Lung (tissue), 12 donors: ENCODE results near the gene FBLN1. TPM values are rescaled to one million over a fixed set of nuclear protein-coding genes. Genes with fewer than 3 reads are reported as not detected.
"Not testable (repeated sequence)": the region's sequence is repeated elsewhere in the genome, so short reads cannot be mapped to it uniquely, and the experiment has no call there.

Experiments used
- ATAC-seq: fragments of 200-7000 bp; cut with Tn5 transposase; one replicate; pipeline ENCODE4 v1.9.1; 2020; ENCODE audit warnings: moderate number of reproducible peaks; ENCODE audit not compliant: insufficient read depth, low FRiP score
- DNase-seq, 3 donors: peaks; one replicate each; pipeline ENCODE4 v3.0.0-alpha.2; 2013 to 2017
- H3K27ac ChIP-seq, 2 donors: one replicate each; pipeline ENCODE4 v1.5.1; 2013; ENCODE audit warnings: mild to moderate bottlenecking in 2 of 2, moderate library complexity in 2 of 2, control low read depth in 1 of 2, inconsistent platforms in 1 of 2, low read depth in 1 of 2, low read length in 1 of 2
- H3K27me3 ChIP-seq, 3 donors: one replicate each; pipeline ENCODE4 v1.5.1; 2013; ENCODE audit warnings: low read length in 2 of 3; ENCODE audit not compliant: control insufficient read depth in 3 of 3, insufficient read depth in 3 of 3
- H3K36me3 ChIP-seq, 4 donors: one replicate each; pipeline ENCODE4 v1.5.1; 2013; ENCODE audit warnings: low read length in 4 of 4, mild to moderate bottlenecking in 1 of 4, moderate library complexity in 1 of 4; ENCODE audit not compliant: control insufficient read depth in 4 of 4, insufficient read depth in 4 of 4
- H3K4me1 ChIP-seq, 5 donors: one replicate each; pipeline ENCODE4 v1.5.1; 2013; ENCODE audit warnings: low read length in 5 of 5, mild to moderate bottlenecking in 2 of 5, moderate library complexity in 1 of 5; ENCODE audit not compliant: control insufficient read depth in 5 of 5, insufficient read depth in 5 of 5
- H3K4me3 ChIP-seq: one replicate; pipeline ENCODE4 v1.5.1; 2013; ENCODE audit warnings: mild to moderate bottlenecking, control low read depth, moderate library complexity
- H3K9ac ChIP-seq, 2 donors: one replicate each; pipeline ENCODE4 v1.5.1; 2013; ENCODE audit warnings: low read length in 2 of 2, control low read depth in 1 of 2; ENCODE audit not compliant: insufficient read depth in 1 of 2
- H3K9me3 ChIP-seq, 4 donors: one replicate each; pipeline ENCODE4 v1.5.1; 2013; ENCODE audit warnings: low read length in 3 of 4, mild to moderate bottlenecking in 1 of 4, moderate library complexity in 1 of 4; ENCODE audit not compliant: control insufficient read depth in 4 of 4, insufficient read depth in 3 of 4
- WGBS, 2 donors: extraction: QIAGEN DNeasy Blood & Tissue Kit; methylation state at CpG; one replicate each; pipeline ENCODE4 v1.1.7; 2013; 5-methylcytosine and 5-hydroxymethylcytosine counted together
- polyA plus RNA-seq, 2 donors: library from polyadenylated mRNA; stranded (reverse); fragments of 200-250 nt; gene quantifications; one replicate each; pipeline ENCODE4 v1.2.1, GENCODE V29; 2013
- total RNA-seq, 2 donors: library from RNA; depleted of rRNA in 1 of 2; stranded (reverse); fragments of >200 nt in 1 of 2; gene quantifications; one replicate each; pipeline ENCODE4 v1.2.1, GENCODE V29; 2014 to 2021
- TF ChIP-seq, protein P1 (sequence below): IDR thresholded peaks from 2 replicates; pipeline ENCODE4 v1.5.1; 2012; ENCODE audit warnings: mild to moderate bottlenecking; ENCODE audit errors: control extremely low read depth, extremely low read depth
- donor health status: control.
- donor health status: control.
- donor health status: Bipolar disorder and iron deficiency.
- donor health status: healthy.
- donor health status: DM: yes; HTN: yes; CAD: no.

Gene FBLN1
- total and polyA plus RNA-seq, 4 donors = 82.7 to 357 (median 233) TPM

- TF ChIP-seq, protein P1, sequence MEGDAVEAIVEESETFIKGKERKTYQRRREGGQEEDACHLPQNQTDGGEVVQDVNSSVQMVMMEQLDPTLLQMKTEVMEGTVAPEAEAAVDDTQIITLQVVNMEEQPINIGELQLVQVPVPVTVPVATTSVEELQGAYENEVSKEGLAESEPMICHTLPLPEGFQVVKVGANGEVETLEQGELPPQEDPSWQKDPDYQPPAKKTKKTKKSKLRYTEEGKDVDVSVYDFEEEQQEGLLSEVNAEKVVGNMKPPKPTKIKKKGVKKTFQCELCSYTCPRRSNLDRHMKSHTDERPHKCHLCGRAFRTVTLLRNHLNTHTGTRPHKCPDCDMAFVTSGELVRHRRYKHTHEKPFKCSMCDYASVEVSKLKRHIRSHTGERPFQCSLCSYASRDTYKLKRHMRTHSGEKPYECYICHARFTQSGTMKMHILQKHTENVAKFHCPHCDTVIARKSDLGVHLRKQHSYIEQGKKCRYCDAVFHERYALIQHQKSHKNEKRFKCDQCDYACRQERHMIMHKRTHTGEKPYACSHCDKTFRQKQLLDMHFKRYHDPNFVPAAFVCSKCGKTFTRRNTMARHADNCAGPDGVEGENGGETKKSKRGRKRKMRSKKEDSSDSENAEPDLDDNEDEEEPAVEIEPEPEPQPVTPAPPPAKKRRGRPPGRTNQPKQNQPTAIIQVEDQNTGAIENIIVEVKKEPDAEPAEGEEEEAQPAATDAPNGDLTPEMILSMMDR = no peak
- Histone ChIP-seq H3K4me1 (peaks cover 0 to 81% (median 38%) of the 10 kb centered on the region in 5 donors), H3K36me3 (peaks cover 0 to 55% (median 17%) of the 10 kb centered on the region in 4 donors), H3K4me3 (no peak overlapping the region), H3K9me3 (no peaks in the 10 kb centered on the region), H3K27me3 (no peaks in the 10 kb centered on the region), H3K9ac (no peak overlapping the region), H3K27ac (no peak overlapping the region)
- 50 to 78% methylated on average over 4 of the region's 4 CpGs for WGBS, 2 donors
- ATAC-seq (peak; percentile 13), DNase-seq (peak; percentile 97 to 99 (median 99))
These were observed 31.9 kb downstream of the FBLN1 start for GRCh38 chr22:45534339-45535192.

- H3K36me3 ChIP-seq = peaks cover 0 to 62% (median 17%) of the 10 kb centered on the region in 4 donors
- H3K27me3 ChIP-seq = no peaks in the 10 kb centered on the region
- ATAC-seq (no peak), DNase-seq (peak; percentile 81 to 93 (median 91))
- no peak overlapping the region for H3K9ac ChIP-seq
- no peaks in the 10 kb centered on the region for H3K9me3 ChIP-seq
- TF ChIP-seq, protein P1 = no peak
- peaks cover 0 to 74% (median 38%) of the 10 kb centered on the region in 5 donors for H3K4me1 ChIP-seq
- H3K27ac ChIP-seq = no peak overlapping the region
- no peak overlapping the region for H3K4me3 ChIP-seq
- WGBS, 2 donors = 82 to 90% methylated on average over 7 of the region's 7 CpGs
These were observed 32.6 kb downstream of the FBLN1 start for GRCh38 chr22:45535290-45535689.

DNA sequence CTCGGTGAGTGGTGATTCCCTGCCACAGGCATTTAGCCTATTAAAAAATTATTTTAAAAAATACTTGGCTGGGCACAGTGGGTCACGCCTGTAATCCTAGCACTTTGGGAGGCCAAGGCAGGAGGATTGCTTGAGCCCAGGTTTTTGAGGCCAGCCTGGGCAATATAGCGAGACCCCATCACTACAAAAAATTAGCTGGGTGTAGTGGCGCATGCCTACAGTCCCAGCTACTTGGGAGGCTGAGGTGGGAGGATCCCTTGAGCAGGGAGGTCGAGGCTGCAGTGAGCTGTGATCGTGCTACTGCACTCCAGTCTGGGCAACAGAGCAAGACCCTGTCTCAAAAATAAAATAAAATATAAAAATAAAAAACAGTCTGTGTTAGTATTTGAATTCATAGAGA is 33.2 kb downstream of the FBLN1 start:
- H3K27me3 ChIP-seq, H3K9ac ChIP-seq, H3K9me3 ChIP-seq, DNase-seq, H3K4me3 ChIP-seq, H3K27ac ChIP-seq, ATAC-seq: not testable (repeated sequence)
- 91 to 92% methylated on average over 6 of the region's 6 CpGs for WGBS, 2 donors
- H3K36me3 ChIP-seq = peaks cover 0 to 62% (median 18%) of the 10 kb centered on the region in 4 donors
- peaks cover 0 to 72% (median 38%) of the 10 kb centered on the region in 5 donors for H3K4me1 ChIP-seq

DNA sequence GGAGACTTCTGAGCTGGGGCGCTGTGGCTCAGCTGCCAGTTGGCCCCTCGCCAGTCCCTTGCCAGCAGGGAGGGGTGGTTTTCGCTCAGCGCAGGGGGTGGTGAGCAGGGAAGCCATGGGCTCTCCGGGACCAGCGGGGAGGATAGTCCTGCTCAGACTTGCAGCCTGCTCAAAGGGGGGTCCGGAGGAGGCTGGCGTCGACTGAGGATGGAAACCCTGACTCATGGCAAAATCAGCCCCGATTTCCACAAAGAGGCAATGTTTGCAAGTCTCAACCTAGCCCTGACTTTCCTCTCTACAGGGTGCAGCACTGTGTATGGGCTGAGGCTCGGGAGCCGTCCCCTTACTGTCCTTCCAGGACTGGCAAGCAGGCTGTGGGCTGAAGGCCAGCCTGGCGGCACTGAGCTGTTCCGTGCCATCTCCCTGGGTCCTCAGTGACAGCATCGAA is 35.1 kb downstream of the FBLN1 start:
- no peaks in the 10 kb centered on the region for H3K27me3 ChIP-seq
- peaks cover 0 to 65% (median 24%) of the 10 kb centered on the region in 4 donors for H3K36me3 ChIP-seq
- TF ChIP-seq, protein P1 = no peak
- H3K27ac ChIP-seq = peak overlapping the region in 1 of 2 donors; percentile 3
- ATAC-seq (no peak), DNase-seq (peak; percentile 61 to 74 (median 66))
- no peaks in the 10 kb centered on the region for H3K9me3 ChIP-seq
- peak overlapping the region in 1 of 2 donors; percentile 70 for H3K9ac ChIP-seq
- peaks cover 0 to 53% (median 23%) of the 10 kb centered on the region in 5 donors for H3K4me1 ChIP-seq
- H3K4me3 ChIP-seq = no peak overlapping the region
- WGBS, 2 donors = 73 to 77% methylated on average over 15 of the region's 15 CpGs
